CD8-positive, alpha-beta memory T cell (primary cell): ENCODE data around the gene STK11. TPM values are rescaled to one million over a fixed set of nuclear protein-coding genes. Genes with fewer than 3 reads are reported as not detected.

Experiments used
- CTCF ChIA-PET: fragments of 350-600 bp; sonication (Branson Sonifier 250); formaldehyde crosslinking; loops from one replicate; lab custom pipeline; 2021; ENCODE audit warnings: antibody characterized with exemption; lab: Charles Lee
- POLR2A ChIA-PET: fragments of 350-600 bp; sonication (Branson Sonifier 250); formaldehyde crosslinking; loops from one replicate; lab custom pipeline; 2021; ENCODE audit warnings: antibody characterized with exemption; lab: Charles Lee
- DNase-seq, 5 donors: peaks; one replicate each; pipeline versions ENCODE4 v3.0.0 to v3.0.0-alpha.2; 2020 to 2022; ENCODE audit warnings: mixed read lengths in 1 of 5
- H3K27ac ChIP-seq: one replicate; pipeline ENCODE4 v1.7.0; 2013; ENCODE audit warnings: low read depth, mild to moderate bottlenecking, low read length, moderate library complexity
- H3K27me3 ChIP-seq: 2 replicates; pipeline ENCODE4 v1.7.0; 2013; ENCODE audit warnings: low read length, mild to moderate bottlenecking; ENCODE audit not compliant: insufficient read depth, poor library complexity, severe bottlenecking
- H3K36me3 ChIP-seq: 2 replicates; pipeline ENCODE4 v1.7.0; 2013; ENCODE audit warnings: mild to moderate bottlenecking, low read length, moderate library complexity; ENCODE audit not compliant: insufficient read depth
- H3K4me1 ChIP-seq: 2 replicates; pipeline ENCODE4 v1.7.0; 2013; ENCODE audit warnings: mild to moderate bottlenecking, low read length, moderate library complexity; ENCODE audit not compliant: insufficient read depth
- H3K4me3 ChIP-seq: 2 replicates; pipeline ENCODE4 v1.7.0; 2013; ENCODE audit warnings: mild to moderate bottlenecking, low read length
- H3K9me3 ChIP-seq: 2 replicates; pipeline ENCODE4 v1.7.0; 2013; ENCODE audit warnings: mild to moderate bottlenecking, low read length
- H3K27ac Mint-ChIP-seq, 8 donors: one replicate each; pipeline ENCODE4 v1.8.0; 2020 to 2021; ENCODE audit warnings: mixed read lengths in 8 of 8, mild to moderate bottlenecking in 6 of 8, inconsistent platforms in 3 of 8, moderate library complexity in 3 of 8
- H3K27me3 Mint-ChIP-seq, 2 donors: one replicate each; pipeline ENCODE4 v1.8.0; 2020 to 2021; ENCODE audit warnings: mixed read lengths in 2 of 2, mild to moderate bottlenecking in 1 of 2, moderate library complexity in 1 of 2
- H3K36me3 Mint-ChIP-seq, 3 donors: one replicate each; pipeline ENCODE4 v1.8.0; 2020 to 2021; ENCODE audit warnings: mixed read lengths in 3 of 3, inconsistent platforms in 1 of 3, mild to moderate bottlenecking in 1 of 3
- H3K4me1 Mint-ChIP-seq, 3 donors: one replicate each; pipeline ENCODE4 v1.8.0; 2020 to 2021; ENCODE audit warnings: mixed read lengths in 3 of 3, inconsistent platforms in 1 of 3, mild to moderate bottlenecking in 1 of 3
- H3K4me3 Mint-ChIP-seq, 7 donors: one replicate each; pipeline ENCODE4 v1.8.0; 2020 to 2021; ENCODE audit warnings: mixed read lengths in 7 of 7, mild to moderate bottlenecking in 6 of 7, moderate library complexity in 4 of 7, inconsistent platforms in 2 of 7
- H3K9me3 Mint-ChIP-seq, 5 donors: one replicate each; pipeline ENCODE4 v1.8.0; 2020 to 2022; ENCODE audit warnings: mixed read lengths in 5 of 5, mild to moderate bottlenecking in 3 of 5, moderate library complexity in 2 of 5, inconsistent platforms in 1 of 5
- polyA plus RNA-seq: library from polyadenylated mRNA; unstranded; fragments of 300-500 nt; fragmentation: Illumina TruSeq; gene quantifications from one replicate; pipeline ENCODE4 v1.2.3, GENCODE V29; 2021
- total RNA-seq, 2 experiments: library from RNA; stranded (reverse); gene quantifications; one replicate each; pipeline ENCODE4 v1.2.3, GENCODE V29; 2021

STK11 gene
- total and polyA plus RNA-seq, 3 experiments from 2014 or later: 37.0 to 69.7 (median 66.9) TPM

DNA sequence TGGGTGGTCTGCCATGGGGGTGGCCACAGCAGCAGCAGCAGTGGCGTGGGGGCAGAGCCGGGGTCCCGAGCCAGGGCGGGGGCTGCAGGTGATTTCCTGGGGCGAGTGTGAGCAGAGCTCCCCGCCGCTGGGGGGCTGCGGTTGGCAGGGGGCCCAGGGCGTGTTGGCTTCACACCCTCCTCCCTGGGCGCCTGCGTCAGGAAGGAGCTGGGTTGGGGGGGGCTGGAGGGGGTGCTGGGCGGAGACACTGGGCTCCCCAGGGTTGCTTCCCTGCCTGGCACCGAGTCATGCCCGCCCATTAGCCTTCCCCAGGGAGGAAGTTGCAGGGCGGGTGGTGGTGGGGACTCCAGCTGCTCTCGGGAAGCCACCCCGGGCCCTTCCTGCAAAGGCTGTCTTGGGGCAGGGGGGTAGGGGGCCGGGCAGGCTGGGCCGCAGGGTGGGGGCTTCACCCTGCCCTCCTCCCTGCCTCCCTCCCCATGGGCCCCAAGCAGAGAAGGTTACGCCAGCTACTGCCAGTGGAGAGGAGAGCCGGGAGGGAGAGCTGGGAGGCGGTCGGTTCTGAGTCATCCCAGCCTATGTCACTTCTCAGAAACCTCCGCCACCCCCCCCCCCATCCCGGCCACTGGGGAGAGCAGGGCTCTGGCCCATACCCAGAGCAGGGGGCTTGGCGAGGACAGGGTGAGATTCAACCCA, 47.4 kb downstream of the STK11 start:
- Mint-ChIP-seq H3K9me3 (no peaks in the 10 kb centered on the region), H3K27ac (peak overlapping the region; percentile 56 to 100 (median 86)), H3K4me1 (peaks cover 13 to 39% (median 18%) of the 10 kb centered on the region in 3 donors), H3K36me3 (peaks cover 4 to 51% (median 7%) of the 10 kb centered on the region in 3 donors), H3K27me3 (peaks cover 0 to 10% of the 10 kb centered on the region in 2 donors), H3K4me3 (peak overlapping the region; percentile 55 to 98 (median 92))
- peak overlapping the region; percentile 92 for H3K27ac ChIP-seq
- no peaks in the 10 kb centered on the region for H3K9me3 ChIP-seq
- peak overlapping the region; percentile 83 for H3K4me3 ChIP-seq
- CTCF ChIA-PET: interaction anchor here (0.9 to 7.9 kb wide), 5 partner anchors 9 to 19 kb away, joined by 3 to 99 read pairs (median 5); partner anchors contain the start of gene CIRBP
- POLR2A ChIA-PET: interaction anchor here (0.5 to 4.8 kb wide), 12 partner anchors 9 to 1532 kb away, joined by 3 to 86 read pairs (median 6); partner anchors contain the start of genes CIRBP, FAM174C, RNU6-2 and THOP1
- H3K4me1 ChIP-seq: peaks cover 46% of the 10 kb centered on the region
- H3K27me3 ChIP-seq: no peaks in the 10 kb centered on the region
- DNase-seq: peak; percentile 77 to 93 (median 84)
- H3K36me3 ChIP-seq: peaks cover 28% of the 10 kb centered on the region

DNA sequence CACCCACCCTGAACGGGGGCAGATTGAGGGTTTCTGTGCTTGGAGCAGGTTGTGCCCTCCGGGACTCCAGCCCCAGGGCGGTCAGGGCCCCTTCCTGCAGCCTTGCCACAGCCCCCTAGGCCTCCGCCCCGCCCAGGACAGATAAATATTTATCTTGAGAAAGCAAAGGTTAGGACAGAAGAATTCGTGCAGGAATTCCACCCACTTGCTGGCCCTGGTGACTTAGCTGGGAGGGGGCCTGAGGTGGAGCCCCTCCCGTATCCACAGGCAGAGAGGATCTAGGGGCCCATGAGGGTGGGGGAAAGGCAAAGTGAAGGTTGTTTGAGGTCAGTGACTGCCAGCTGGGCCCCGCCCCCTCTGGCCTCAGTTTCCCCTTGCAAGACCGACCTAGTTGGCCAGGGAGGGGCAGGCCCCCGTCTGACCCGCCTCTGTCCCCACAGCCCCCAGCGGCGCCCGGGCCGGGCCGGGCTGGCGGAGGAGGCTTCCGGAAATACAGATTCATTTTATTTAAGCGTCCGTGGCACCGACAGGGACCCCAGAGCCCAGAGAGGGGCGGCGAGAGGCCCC, 48.0 kb downstream of the STK11 start:
- peaks cover 4 to 56% (median 7%) of the 10 kb centered on the region in 3 donors for H3K36me3 Mint-ChIP-seq
- H3K4me3 Mint-ChIP-seq: peak overlapping the region; percentile 51 to 98 (median 66)

DNA sequence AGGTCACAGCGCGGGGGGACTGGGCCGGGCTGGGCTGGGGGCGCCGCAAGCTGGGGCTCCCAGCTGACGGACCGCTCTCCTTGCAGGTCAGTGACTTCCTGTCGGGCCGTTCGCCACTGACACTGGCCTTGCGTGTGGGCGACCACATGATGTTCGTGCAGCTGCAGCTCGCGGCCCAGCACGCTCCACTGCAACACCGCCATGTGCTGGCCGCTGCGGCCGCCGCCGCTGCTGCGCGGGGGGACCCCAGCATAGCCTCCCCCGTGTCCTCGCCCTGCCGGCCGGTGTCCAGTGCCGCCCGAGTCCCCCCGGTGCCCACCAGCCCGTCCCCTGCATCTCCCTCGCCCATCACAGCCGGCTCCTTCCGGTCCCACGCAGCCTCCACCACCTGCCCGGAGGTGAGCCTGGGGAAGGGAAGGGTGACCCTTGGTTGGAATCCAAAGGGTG, 48.5 kb downstream of the STK11 start:
- ChIA-PET POLR2A (interaction anchor here (1.6 to 4.8 kb wide), 4 partner anchors 8 to 15 kb away, joined by 8 to 86 read pairs (median 42); partner anchors contain the start of gene CIRBP), CTCF (interaction anchor here (1.5 to 7.9 kb wide), 3 partner anchors 10 to 18 kb away, joined by 4 to 99 read pairs (median 38); partner anchors contain the start of gene CIRBP)
- DNase-seq: no peak
- Mint-ChIP-seq H3K4me1 (peaks cover 24 to 51% (median 29%) of the 10 kb centered on the region in 3 donors), H3K9me3 (no peaks in the 10 kb centered on the region), H3K36me3 (peaks cover 4 to 61% (median 7%) of the 10 kb centered on the region in 3 donors), H3K4me3 (peak overlapping the region in 5 of 7 donors; percentile 29 to 85 (median 65)), H3K27ac (peak overlapping the region in 3 of 8 donors; percentile 86 to 99 (median 92)), H3K27me3 (peaks cover 0 to 14% of the 10 kb centered on the region in 2 donors)
- Histone ChIP-seq H3K27me3 (no peaks in the 10 kb centered on the region), H3K36me3 (peaks cover 30% of the 10 kb centered on the region), H3K4me3 (no peak overlapping the region), H3K27ac (peak overlapping the region; percentile 31), H3K9me3 (no peaks in the 10 kb centered on the region), H3K4me1 (peaks cover 57% of the 10 kb centered on the region)

More for the DNA sequence above, 48.0 kb downstream of the STK11 start:
- Mint-ChIP-seq H3K4me1 (peaks cover 19 to 46% (median 24%) of the 10 kb centered on the region in 3 donors), H3K27ac (peak overlapping the region; percentile 56 to 100 (median 85)), H3K9me3 (no peaks in the 10 kb centered on the region), H3K27me3 (peaks cover 0 to 10% of the 10 kb centered on the region in 2 donors)
- Histone ChIP-seq H3K36me3 (peaks cover 30% of the 10 kb centered on the region), H3K4me3 (peak overlapping the region; percentile 34), H3K27ac (peak overlapping the region; percentile 92), H3K9me3 (no peaks in the 10 kb centered on the region), H3K27me3 (no peaks in the 10 kb centered on the region), H3K4me1 (peaks cover 52% of the 10 kb centered on the region)
- ChIA-PET CTCF (interaction anchor here (1.1 to 7.9 kb wide), 4 partner anchors 9 to 19 kb away, joined by 4 to 99 read pairs (median 22); partner anchors contain the start of gene CIRBP), POLR2A (interaction anchor here (1.0 to 4.8 kb wide), 7 partner anchors 8 to 223 kb away, joined by 5 to 86 read pairs (median 12); partner anchors contain the start of genes CIRBP and FAM174C)
- DNase-seq: no peak

DNA sequence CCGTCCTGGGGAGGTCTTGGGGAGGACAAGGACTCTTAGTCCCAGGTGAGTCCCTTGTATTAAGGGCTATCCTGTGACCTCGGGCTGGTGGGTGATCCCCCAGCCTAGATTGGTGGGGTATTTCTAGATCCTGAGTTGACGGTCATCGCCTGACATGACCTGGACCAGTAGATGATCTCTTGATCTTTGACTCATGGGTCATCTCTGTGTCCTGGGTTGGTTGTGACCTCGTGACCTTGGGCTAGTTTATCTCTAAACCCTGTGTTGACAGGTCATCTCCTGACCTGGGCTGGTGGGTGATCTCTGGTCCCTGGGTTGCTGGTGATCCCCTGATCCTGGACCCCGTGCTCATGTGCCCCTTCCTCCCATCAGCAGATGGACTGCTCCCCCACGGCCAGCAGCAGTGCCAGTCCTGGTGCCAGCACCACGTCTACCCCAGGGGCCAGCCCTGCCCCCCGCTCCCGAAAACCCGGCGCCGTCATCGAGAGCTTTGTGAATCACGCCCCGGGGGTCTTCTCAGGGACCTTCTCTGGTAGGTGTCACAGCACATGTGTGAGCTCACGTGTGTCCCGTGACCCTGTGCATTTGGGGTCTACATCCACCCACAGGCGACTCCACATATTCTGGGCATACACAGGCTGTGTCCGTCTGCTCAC, 49.1 kb downstream of the STK11 start:
- Mint-ChIP-seq H3K36me3 (peaks cover 4 to 61% (median 7%) of the 10 kb centered on the region in 3 donors), H3K4me3 (peak overlapping the region in 6 of 7 donors; percentile 37 to 85 (median 58)), H3K27ac (peak overlapping the region; percentile 35 to 99 (median 74)), H3K4me1 (peaks cover 30 to 56% (median 35%) of the 10 kb centered on the region in 3 donors), H3K9me3 (no peaks in the 10 kb centered on the region), H3K27me3 (peaks cover 0 to 14% of the 10 kb centered on the region in 2 donors)
- H3K4me3 ChIP-seq: no peak overlapping the region
- H3K27me3 ChIP-seq: no peaks in the 10 kb centered on the region
- H3K4me1 ChIP-seq: peaks cover 62% of the 10 kb centered on the region
- H3K36me3 ChIP-seq: peaks cover 30% of the 10 kb centered on the region
- POLR2A ChIA-PET: interaction anchor here (1.4 to 4.8 kb wide), 3 partner anchors 11 to 15 kb away, joined by 4 to 86 read pairs (median 56); partner anchors contain the start of gene CIRBP
- DNase-seq: no peak
- CTCF ChIA-PET: interaction anchor here (5.2 to 7.9 kb wide), 2 partner anchors 10 to 13 kb away, joined by 38 to 99 read pairs; partner anchors contain the start of gene CIRBP
- H3K9me3 ChIP-seq: no peaks in the 10 kb centered on the region
- peak overlapping the region; percentile 31 for H3K27ac ChIP-seq

DNA sequence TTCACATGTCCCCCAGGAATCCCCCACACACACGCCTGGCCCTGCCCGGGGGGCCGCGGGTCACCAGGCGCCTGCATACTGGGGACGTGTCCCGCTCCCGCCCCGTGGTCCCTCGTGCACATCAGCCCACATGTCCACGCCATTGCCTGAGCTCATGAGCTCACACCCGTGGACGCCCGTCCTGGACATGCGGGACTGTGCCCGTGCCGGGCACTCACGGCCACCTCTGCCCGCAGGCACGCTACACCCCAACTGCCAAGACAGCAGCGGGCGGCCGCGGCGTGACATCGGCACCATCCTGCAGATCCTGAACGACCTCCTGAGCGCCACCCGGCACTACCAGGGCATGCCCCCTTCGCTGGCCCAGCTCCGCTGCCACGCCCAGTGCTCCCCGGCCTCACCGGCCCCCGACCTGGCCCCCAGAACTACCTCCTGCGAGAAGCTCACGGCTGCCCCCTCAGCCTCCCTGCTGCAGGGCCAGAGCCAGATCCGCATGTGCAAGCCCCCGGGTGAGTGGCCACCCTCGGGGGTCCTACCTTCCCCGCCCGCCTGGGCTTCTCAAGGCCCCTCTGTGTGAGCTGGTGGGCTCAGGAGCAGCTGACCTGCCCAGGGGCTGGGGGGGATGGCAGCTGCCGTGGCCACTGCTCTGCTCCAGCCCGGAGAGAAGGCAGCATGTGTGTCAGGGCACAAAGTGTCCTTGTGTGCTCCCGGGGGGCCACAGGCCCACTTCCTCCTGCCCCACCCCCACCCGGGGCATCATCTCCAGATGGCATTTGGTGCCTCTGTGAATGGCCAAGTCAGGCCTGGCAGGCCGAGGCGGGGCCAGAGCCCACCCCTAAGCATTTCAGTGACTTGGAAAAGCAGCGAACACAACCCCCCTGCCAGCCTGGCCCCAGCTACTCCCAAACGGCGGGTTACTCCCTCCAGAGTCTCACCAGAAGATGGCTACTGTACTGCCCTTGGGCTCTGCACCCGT, 49.9 kb downstream of the STK11 start:
- H3K9me3 Mint-ChIP-seq: no peaks in the 10 kb centered on the region
- H3K4me1 Mint-ChIP-seq: peaks cover 34 to 63% (median 39%) of the 10 kb centered on the region in 3 donors
- peaks cover 30% of the 10 kb centered on the region for H3K36me3 ChIP-seq
- no peaks in the 10 kb centered on the region for H3K9me3 ChIP-seq
- peaks cover 70% of the 10 kb centered on the region for H3K4me1 ChIP-seq
- H3K27me3 ChIP-seq: no peaks in the 10 kb centered on the region
- no peak overlapping the region for H3K4me3 ChIP-seq
- peak overlapping the region in 6 of 8 donors; percentile 36 to 99 (median 74) for H3K27ac Mint-ChIP-seq
- H3K27ac ChIP-seq: no peak overlapping the region
- POLR2A ChIA-PET: interaction anchor here (0.7 to 4.8 kb wide), 4 partner anchors 10 to 24 kb away, joined by 3 to 56 read pairs (median 6); no protein-coding TSS in a partner anchor
- peaks cover 4 to 60% (median 7%) of the 10 kb centered on the region in 3 donors for H3K36me3 Mint-ChIP-seq
- DNase-seq: no peak
- H3K27me3 Mint-ChIP-seq: peaks cover 0 to 12% of the 10 kb centered on the region in 2 donors
- H3K4me3 Mint-ChIP-seq: peak overlapping the region in 4 of 7 donors; percentile 37 to 70 (median 52)
- CTCF ChIA-PET: interaction anchor here (5.2 to 7.9 kb wide), 2 partner anchors 11 to 12 kb away, joined by 38 to 99 read pairs; partner anchors contain the start of gene CIRBP

DNA sequence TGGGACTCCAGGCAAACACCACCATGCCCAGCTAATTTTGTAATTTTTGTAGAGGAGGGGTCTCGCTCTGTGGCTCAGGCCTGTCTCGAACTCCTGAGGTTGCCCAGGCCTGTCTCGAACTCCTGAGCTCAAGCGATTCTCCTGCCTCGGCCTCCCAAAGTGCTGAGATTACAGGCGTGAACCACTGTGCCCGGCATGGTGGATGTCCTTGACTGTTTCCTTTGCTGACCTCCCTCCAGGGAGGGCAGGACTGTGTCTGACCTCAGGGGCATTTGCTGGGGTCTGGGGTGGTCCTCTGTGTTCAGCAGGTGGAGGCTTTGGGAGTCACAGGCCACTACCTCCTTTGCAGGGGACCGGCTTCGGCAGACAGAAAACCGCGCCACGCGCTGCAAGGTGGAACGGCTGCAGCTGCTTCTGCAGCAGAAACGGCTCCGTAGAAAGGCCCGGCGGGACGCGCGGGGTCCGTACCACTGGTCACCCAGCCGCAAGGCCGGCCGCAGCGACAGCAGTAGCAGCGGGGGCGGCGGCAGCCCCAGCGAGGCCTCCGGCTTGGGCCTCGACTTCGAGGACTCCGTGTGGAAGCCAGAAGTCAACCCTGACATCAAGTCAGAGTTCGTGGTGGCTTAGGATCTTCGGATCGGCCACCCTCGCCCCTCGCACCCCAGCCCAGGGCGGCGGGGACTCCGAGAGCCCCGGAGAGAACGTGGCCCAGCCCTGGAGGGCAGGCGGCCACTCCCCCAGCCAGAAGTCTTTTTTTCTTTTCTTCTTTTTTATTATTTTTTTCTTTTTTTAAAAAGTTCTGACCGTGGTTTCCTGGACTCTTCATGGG, 51.3 kb downstream of the STK11 start:
- no peaks in the 10 kb centered on the region for H3K9me3 Mint-ChIP-seq
- H3K4me3 Mint-ChIP-seq: peak overlapping the region in 6 of 7 donors; percentile 43 to 91 (median 60)

More for the DNA sequence above, 51.3 kb downstream of the STK11 start:
- no peak for DNase-seq
- Mint-ChIP-seq H3K36me3 (peaks cover 4 to 56% (median 7%) of the 10 kb centered on the region in 3 donors), H3K27ac (peak overlapping the region in 7 of 8 donors; percentile 35 to 99 (median 80)), H3K27me3 (peaks cover 0 to 9% of the 10 kb centered on the region in 2 donors), H3K4me1 (peaks cover 41 to 71% (median 42%) of the 10 kb centered on the region in 3 donors)
- Histone ChIP-seq H3K4me3 (no peak overlapping the region), H3K4me1 (peaks cover 79% of the 10 kb centered on the region), H3K9me3 (no peaks in the 10 kb centered on the region), H3K27ac (no peak overlapping the region), H3K27me3 (no peaks in the 10 kb centered on the region), H3K36me3 (peaks cover 30% of the 10 kb centered on the region)
- POLR2A ChIA-PET: interaction anchor here (1.4 to 4.8 kb wide), 3 partner anchors 9 to 12 kb away, joined by 3 to 56 read pairs (median 41); partner anchors contain the start of gene CIRBP
- CTCF ChIA-PET: interaction anchor here (5.2 to 7.9 kb wide), 2 partner anchors 11 to 13 kb away, joined by 38 to 99 read pairs; partner anchors contain the start of gene CIRBP
